CD4-positive, alpha-beta T cell treated with Interleukin-2 at 100 ng/mL for 4 hours (primary cell): Measurements from ENCODE around the gene MC1R.

Experiments
- DNase-seq: peaks from one replicate; pipeline ENCODE4 v3.0.0-alpha.2; 2020; ENCODE audit warnings: low spot score

Gene MC1R

DNA sequence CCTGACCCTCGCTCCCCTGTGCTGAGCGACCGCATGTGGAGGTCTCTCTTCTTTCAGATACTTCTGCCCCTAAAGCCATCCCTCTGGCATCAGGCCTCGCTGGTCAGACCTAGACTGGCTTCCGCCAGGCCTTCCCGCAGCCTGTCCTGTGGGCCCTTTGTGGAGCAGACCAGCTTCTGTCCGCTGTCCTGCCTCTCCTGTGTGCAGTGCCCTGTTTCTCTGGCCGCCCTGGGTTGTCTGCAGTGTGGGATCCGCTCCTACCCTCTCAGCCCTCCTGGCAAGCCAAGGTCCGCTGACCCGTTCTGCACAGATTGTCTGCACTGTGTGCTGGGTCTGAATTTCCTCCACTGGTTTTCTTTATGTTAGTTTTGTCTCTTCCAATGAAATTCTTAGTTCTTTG is 21.5 kb upstream of the MC1R start:
- DNase-seq: no peak

- DNase-seq: no peak
Measured at GRCh38 chr16:89898201-89898967, 20.3 kb upstream of the MC1R start.

DNA sequence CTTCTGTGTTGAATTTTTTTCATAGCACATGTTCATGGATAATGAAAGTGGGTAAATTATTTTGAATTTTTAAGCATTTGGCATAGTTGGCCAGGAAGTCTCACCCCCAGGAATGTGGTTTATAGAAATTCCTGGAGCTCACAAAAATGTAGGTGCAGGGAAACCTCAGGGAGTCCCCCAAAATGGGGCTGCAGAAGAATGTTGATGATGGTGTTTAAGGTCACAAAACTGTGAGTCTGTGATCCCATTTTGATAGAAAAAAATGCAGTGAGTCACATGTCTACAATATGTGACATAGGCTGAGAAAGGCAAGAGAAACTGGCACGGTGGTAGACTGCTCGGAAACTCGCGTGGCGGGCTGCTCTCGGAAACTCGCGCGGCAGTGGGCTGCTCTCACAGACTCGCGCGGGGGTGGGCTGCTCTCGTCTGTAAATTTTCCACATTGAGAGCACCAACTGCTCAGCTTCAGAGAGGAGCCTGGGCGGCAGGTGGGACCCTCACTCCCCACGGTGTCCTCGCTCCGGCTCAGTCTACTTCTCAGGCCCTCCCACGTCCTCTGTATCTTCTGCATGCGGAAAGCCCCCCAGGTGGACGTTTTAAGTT is 18.7 kb upstream of the MC1R start:
- DNase-seq: no peak

- DNase-seq: no peak
Measured at GRCh38 chr16:89900885-89901284, 17.8 kb upstream of the MC1R start.

DNA sequence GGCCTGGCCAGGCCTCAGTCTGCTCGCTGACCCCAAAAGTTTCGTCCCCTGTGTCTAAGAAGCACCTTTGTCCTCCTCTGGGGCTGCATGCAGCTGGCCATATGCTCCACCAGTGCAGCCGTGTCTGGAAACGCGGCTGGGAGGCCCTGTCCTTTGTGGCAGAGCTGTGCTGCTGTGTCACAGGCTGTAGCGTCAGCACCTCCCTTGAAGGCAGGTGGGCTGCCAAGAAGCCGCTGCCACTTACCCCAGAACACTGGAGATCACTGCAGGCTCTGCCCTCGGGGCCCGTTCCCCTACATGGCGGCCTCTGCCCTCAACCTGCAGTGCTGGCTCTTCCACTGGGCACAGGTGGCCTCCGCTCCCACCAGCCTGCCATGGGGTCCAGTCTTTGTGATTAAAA is 15.7 kb upstream of the MC1R start:
- no peak for DNase-seq

DNA sequence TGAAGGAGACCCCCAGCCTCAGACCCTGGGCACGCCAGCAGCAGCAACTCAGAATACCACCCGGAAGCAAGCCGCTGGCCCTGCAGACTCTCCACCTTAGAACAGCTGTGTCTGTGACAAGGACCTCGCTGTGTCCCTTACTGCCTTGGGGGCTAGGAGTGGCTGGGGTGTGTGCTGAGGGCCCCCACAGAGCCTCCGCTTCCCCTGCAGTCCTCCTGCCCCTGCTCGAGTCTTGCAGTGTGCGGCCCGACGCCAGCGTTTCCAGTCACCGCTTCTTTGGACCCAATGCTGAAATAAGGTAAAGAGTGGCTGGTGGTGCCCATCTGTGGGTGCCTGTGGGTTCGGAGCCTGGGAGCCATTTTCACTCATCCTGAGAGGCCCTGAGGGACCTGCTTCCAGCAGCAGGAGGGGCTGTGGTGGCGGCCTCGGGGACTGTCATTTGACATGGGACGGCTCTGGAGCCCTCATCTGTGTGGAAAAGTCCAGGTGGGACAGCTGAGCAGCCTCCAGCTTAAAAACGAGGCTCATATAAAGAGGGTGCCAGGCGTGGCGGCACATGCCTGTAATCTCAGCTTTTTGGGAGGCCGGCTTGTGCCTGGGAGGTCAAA is 14.7 kb upstream of the MC1R start:
- no peak for DNase-seq

DNA sequence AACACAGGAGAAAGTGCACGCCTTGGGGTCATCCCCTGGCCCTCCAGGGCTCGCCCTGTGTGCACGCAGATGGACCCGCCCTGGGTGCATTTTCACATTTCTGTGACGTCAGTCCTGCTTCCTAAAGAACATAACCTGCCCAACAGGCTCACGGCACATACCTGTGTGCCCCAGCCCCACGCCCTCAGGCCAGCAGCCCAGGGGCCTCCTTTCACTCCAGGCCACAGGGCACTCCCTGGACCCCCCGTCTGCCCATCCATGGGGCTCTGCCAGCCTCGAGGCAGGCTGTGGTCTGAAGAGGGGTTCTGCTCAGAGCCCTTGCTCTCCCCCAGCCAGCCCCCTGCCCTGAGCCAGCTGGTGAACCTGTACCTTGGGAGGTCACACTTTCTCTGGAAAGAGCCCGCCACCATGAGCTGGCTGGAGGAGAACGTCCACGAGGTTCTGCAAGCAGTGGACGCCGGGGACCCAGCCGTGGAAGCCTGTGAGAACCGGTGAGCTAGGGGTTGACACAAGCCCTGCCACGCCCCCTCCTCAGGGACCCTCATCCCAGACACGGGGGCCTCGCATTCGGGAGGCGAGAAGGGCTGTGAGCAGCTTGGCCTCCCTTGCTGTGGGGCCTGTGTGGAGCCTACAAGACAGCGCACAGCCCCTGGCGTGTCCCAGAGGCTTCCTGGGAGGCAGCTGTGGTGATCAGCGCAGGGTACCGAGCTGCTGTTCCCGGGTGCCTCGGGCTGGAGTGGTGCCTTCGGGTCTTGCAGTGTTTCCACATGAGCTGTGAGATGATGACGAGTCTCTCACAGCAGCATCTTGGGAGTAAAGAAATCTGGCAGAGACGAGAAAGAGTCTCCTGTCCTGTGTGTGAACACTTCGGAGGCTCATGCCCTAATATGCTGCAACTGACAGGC is 13.8 kb upstream of the MC1R start:
- DNase-seq: no peak

GRCh38 chr16:89905511-89906139 is 13.0 kb upstream of the MC1R start:
- no peak for DNase-seq

- DNase-seq: no peak
Measured at GRCh38 chr16:89906140-89907025, 12.3 kb upstream of the MC1R start.

DNA sequence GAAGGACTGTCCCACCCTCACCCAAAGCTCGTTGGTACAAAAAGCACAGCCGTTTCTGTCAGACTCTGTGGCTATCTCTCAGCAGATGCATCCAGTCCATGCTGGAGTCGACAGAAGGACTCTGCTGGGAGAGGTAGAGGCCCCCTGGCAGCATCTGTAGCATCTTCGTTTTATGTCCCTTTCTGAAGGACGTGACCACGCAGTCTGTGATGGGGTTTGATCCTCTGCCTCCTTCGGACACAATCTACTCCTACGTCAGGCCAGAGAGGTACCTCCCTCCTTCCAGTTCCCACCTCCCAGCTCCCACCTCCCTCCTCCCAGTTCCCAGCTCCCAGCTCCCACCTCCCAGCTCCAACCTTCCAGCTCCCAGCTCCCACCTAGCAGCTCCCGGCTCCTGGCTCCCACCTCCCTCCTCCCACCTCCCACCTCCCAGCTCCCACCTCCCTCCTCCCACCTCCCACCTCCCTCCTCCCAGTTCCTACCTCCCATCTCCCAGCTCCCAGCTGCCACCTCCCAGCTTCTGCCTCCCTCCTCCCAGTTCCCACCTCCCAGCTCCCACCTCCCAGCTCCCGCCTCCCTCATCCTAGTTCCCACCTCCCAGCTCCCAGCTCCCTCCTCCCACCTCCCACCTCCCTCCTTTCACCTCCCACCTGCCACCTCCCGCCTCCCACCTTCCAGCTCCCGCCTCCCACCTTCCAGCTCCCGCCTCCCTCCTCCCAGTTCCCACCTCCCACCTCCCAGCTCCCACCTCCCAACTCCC is 11.4 kb upstream of the MC1R start:
- no peak for DNase-seq

- no peak for DNase-seq
Measured at GRCh38 chr16:89908236-89908635, 10.4 kb upstream of the MC1R start.

DNA sequence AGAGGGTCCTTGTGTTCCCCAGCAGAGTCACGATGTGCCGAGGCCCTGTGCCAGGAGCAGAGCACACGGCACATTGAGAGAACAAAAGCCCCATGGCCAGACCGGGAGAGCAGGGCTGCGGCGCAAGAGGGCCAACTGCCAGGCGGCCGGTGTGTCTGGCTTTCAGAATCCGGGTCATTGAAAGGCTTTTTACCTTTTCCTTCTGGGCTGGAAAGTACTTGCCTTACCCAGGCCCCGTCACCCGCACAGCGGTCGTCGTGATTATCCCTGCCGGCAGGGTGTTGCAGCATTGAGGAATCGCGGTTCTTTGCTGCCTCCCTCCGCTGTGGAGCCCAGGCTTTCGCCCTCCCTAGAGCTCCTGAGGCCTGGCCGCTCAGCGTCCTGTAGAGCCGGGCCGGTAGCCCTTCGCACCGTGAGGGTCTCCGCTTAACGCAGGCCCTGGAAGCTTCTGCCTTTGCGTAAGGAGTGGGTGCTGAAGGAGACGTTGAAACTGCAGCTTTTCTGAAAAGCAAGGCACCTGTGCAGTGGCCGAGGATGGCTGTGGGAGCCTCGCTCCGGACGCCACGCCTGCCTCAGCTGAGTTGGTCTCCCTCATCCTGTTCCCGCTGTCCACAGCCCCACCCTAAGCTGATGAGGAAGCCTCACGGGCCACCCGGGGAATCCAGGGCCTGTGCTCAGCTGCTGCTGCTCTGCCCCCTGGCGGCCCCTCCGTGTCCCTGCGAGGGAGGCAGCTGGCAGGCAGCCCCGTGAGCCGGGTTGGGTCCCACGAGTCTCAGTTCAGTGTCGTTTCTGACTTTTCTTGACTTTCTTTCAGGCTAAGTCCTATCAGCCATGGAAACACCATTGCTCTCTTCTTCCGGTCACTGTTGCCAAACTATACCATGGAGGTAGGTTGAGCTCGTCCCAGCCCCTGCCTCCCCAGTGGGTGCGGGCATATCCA is 8.6 kb upstream of the MC1R start:
- DNase-seq: peak; percentile 64

GRCh38 chr16:89910717-89911354 is 7.8 kb upstream of the MC1R start:
- no peak for DNase-seq

DNA sequence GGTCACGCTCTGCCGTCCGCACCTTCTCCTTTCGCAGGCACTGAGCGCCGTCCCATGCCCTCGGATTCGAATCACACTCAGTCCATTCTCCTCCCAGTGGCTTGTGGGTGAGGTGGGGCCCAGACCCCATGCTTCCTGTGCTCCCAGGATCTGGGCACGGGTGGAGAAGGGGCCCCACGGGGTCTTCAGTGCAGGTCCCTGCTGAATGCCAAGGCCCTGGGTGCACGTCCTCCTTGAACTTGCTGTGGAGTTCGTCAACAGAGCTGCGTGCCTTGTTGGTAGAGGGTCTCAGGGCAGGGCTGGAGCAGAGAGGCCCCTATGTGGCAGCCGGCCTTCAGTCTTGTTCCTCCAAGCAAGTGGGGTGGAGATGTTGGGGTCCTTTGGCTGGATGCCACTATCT is 7.3 kb upstream of the MC1R start:
- DNase-seq: no peak

GRCh38 chr16:89912143-89912542 is 6.5 kb upstream of the MC1R start:
- no peak for DNase-seq

GRCh38 chr16:89912627-89913026 is 6.0 kb upstream of the MC1R start:
- no peak for DNase-seq

- no peak for DNase-seq
Measured at GRCh38 chr16:89913408-89914387, 5.0 kb upstream of the MC1R start.
